Mucosa of rectum (tissue), 2 donors: ENCODE data around the gene CCDC170.
A peak's percentile ranks its signal among the peaks of the same experiment; 100 is the strongest.
"Not testable (repeated sequence)": the region's sequence is repeated elsewhere in the genome, so short reads cannot be mapped to it uniquely, and the experiment has no call there.

ENCODE experiments used
- H3K27ac ChIP-seq, 2 donors: one replicate each; pipeline ENCODE4 v1.7.0; 2013; ENCODE audit warnings: inconsistent platforms in 2 of 2, low read depth in 2 of 2, low read length in 2 of 2
- H3K27me3 ChIP-seq, 2 donors: one replicate each; pipeline ENCODE4 v1.7.0; 2013; ENCODE audit warnings: low read length in 2 of 2; ENCODE audit not compliant: control insufficient read depth in 2 of 2, insufficient read depth in 2 of 2
- H3K36me3 ChIP-seq, 2 donors: one replicate each; pipeline ENCODE4 v1.7.0; 2013; ENCODE audit warnings: low read length in 2 of 2; ENCODE audit not compliant: control insufficient read depth in 2 of 2, insufficient read depth in 2 of 2
- H3K4me1 ChIP-seq, 2 donors: one replicate each; pipeline ENCODE4 v1.7.0; 2013; ENCODE audit warnings: low read length in 2 of 2, mild to moderate bottlenecking in 1 of 2; ENCODE audit not compliant: control insufficient read depth in 2 of 2, insufficient read depth in 2 of 2
- H3K4me3 ChIP-seq, 2 donors: one replicate each; pipeline ENCODE4 v1.7.0; 2013; ENCODE audit warnings: low read length in 2 of 2
- H3K9ac ChIP-seq, 2 donors: one replicate each; pipeline ENCODE4 v1.7.0; 2013; ENCODE audit warnings: low read length in 2 of 2, low read depth in 1 of 2, mild to moderate bottlenecking in 1 of 2
- H3K9me3 ChIP-seq, 2 donors: one replicate each; pipeline ENCODE4 v1.7.0; 2013; ENCODE audit warnings: low read length in 2 of 2; ENCODE audit not compliant: control insufficient read depth in 2 of 2
- donor health status: healthy.
- donor health status: Normal muscosa, but diverticular disease.

The CCDC170 gene

GRCh38 chr6:151493804-151494234, at the start of gene CCDC170:
TSS of gene CCDC170 (plus strand) at chr6:151494017. CDS start at chr6:151494129, 112 bp downstream.
- no peaks in the 10 kb centered on the region for H3K4me1 ChIP-seq
- peak within 1 kb of the TSS; percentile 47 to 59 for H3K9ac ChIP-seq
- peaks cover 13 to 17% of the 10 kb centered on the region in 2 donors for H3K27me3 ChIP-seq
- peak within 1 kb of the TSS; percentile 56 to 70 for H3K4me3 ChIP-seq
- H3K9me3 ChIP-seq: no peaks in the 10 kb centered on the region
- H3K27ac ChIP-seq: peak within 1 kb of the TSS; percentile 58 to 70
- no peaks in the 10 kb centered on the region for H3K36me3 ChIP-seq

- H3K4me3 ChIP-seq: no peak overlapping the region
- peaks cover 0 to 10% of the 10 kb centered on the region in 2 donors for H3K36me3 ChIP-seq
- H3K4me1 ChIP-seq: no peaks in the 10 kb centered on the region
- H3K27ac ChIP-seq: no peak overlapping the region
- H3K9ac ChIP-seq: no peak overlapping the region
- H3K27me3 ChIP-seq: no peaks in the 10 kb centered on the region
- no peaks in the 10 kb centered on the region for H3K9me3 ChIP-seq
These were observed 48.3 kb upstream of the CCDC170 start for GRCh38 chr6:151445482-151445881.

DNA sequence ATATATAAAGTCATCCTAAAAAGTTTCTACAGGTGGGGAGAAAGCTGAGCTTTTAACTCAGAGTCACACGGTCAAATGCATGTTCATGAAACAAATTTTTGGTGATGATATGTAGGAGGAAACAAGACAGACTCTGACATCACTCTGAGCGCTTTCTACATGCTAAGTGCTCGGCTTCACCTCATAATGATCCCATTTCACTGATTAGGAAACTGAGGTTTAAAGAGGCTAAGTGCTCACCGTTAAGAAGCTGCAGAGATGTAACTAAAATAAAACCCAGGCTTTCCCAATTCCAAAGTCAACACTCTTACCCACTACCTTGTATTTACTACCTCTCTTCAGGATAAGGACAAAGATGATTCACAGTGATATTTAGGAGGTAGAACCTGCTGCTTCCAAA, 46.6 kb upstream of the CCDC170 start:
- no peaks in the 10 kb centered on the region for H3K27me3 ChIP-seq
- peaks cover 0 to 5% of the 10 kb centered on the region in 2 donors for H3K4me1 ChIP-seq
- peaks cover 0 to 10% of the 10 kb centered on the region in 2 donors for H3K36me3 ChIP-seq
- no peak overlapping the region for H3K27ac ChIP-seq
- H3K4me3 ChIP-seq: no peak overlapping the region
- H3K9me3 ChIP-seq: no peaks in the 10 kb centered on the region
- H3K9ac ChIP-seq: no peak overlapping the region

DNA sequence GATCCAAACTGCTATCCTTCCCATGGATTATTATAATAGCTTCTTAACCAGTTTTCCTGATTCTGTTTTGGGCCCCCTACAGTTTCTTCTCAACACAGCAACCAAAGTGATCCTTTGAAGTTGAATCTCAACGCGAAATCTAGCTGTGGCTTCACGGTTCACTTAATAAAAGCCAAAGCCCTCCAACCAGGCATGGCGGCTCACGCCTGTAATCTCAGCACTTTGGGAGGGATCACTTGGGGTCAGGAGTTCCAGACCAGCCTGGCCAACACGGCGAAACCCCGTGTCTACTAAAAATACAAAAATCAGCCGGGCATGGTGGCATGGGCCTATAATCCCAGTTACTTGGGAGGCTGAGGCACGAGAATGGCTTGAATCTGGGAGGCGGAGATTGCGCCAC, 45.2 kb upstream of the CCDC170 start:
- no peak overlapping the region for H3K4me3 ChIP-seq
- peaks cover 0 to 10% of the 10 kb centered on the region in 2 donors for H3K36me3 ChIP-seq
- no peaks in the 10 kb centered on the region for H3K9me3 ChIP-seq
- H3K27me3 ChIP-seq: no peaks in the 10 kb centered on the region
- H3K4me1 ChIP-seq: peaks cover 6 to 7% of the 10 kb centered on the region in 2 donors
- H3K27ac ChIP-seq: no peak overlapping the region
- no peak overlapping the region for H3K9ac ChIP-seq

GRCh38 chr6:151450928-151451327, 42.9 kb upstream of the CCDC170 start:
- Histone ChIP-seq H3K4me3 (peak overlapping the region; percentile 86 to 99), H3K4me1 (peaks cover 13 to 14% of the 10 kb centered on the region in 2 donors)
- not testable (repeated sequence) for H3K36me3 ChIP-seq, H3K27ac ChIP-seq, H3K9ac ChIP-seq, H3K9me3 ChIP-seq, H3K27me3 ChIP-seq

- Histone ChIP-seq H3K9me3 (no peaks in the 10 kb centered on the region), H3K4me3 (peak overlapping the region; percentile 86 to 99), H3K27ac (peak overlapping the region; percentile 75 to 91), H3K36me3 (peaks cover 0 to 2% of the 10 kb centered on the region in 2 donors), H3K4me1 (peaks cover 13 to 14% of the 10 kb centered on the region in 2 donors), H3K9ac (peak overlapping the region; percentile 76 to 92), H3K27me3 (no peaks in the 10 kb centered on the region)
These were observed 42.3 kb upstream of the CCDC170 start for GRCh38 chr6:151451417-151451949.

- H3K4me3 ChIP-seq: peak within 1 kb of the TSS; percentile 86 to 99
- H3K9ac ChIP-seq: peak within 1 kb of the TSS; percentile 86 to 92
- no peaks in the 10 kb centered on the region for H3K9me3 ChIP-seq
- H3K4me1 ChIP-seq: peaks cover 13 to 14% of the 10 kb centered on the region in 2 donors
- peaks cover 0 to 2% of the 10 kb centered on the region in 2 donors for H3K36me3 ChIP-seq
- H3K27ac ChIP-seq: peak within 1 kb of the TSS; percentile 85 to 91
- no peaks in the 10 kb centered on the region for H3K27me3 ChIP-seq
These were observed 41.7 kb upstream of the CCDC170 start, which contains the start of gene RMND1 for GRCh38 chr6:151451950-151452749. TSS of gene RMND1 (minus strand) at chr6:151452126. CDS start at chr6:151445811, 6,315 bp downstream.

- Histone ChIP-seq H3K9me3 (no peaks in the 10 kb centered on the region), H3K36me3 (no peaks in the 10 kb centered on the region), H3K27ac (peak overlapping the region; percentile 85 to 91), H3K27me3 (no peaks in the 10 kb centered on the region), H3K4me3 (peak overlapping the region; percentile 71 to 99), H3K4me1 (peaks cover 13 to 14% of the 10 kb centered on the region in 2 donors), H3K9ac (peak overlapping the region; percentile 61 to 86)
These were observed 40.9 kb upstream of the CCDC170 start for GRCh38 chr6:151452750-151453427.

DNA sequence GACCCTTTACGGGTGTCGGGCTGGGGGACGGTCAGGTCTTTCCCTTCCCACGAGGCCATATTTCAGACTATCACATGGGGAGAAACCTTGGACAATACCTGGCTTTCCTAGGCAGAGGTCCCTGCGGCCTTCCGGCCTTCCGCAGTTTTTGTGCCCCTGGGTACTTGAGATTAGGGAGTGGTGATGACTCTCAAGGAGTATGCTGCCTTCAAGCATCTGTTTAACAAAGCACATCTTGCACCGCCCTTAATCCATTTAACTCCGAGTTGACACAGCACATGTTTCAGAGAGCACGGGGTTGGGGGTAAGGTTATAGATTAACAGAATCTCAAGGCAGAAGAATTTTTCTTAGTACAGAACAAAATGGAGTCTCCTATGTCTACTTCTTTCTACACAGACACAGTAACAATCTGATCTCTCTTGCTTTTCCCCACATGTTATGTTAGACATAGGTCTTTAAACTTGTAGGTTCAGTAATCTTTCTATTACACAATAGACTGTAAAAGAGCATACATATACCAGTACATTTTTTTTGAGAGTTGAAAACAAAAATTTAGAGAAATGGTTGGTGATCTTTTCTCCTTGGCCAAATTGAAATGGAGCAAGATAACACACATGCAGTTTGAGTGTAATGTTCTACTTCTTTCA, 37.9 kb upstream of the CCDC170 start:
- H3K4me3 ChIP-seq, H3K9me3 ChIP-seq, H3K27me3 ChIP-seq, H3K27ac ChIP-seq, H3K9ac ChIP-seq: not testable (repeated sequence)
- Histone ChIP-seq H3K4me1 (peaks cover 13 to 14% of the 10 kb centered on the region in 2 donors), H3K36me3 (peaks cover 5 to 14% of the 10 kb centered on the region in 2 donors)
